PC-9 (cell line): ENCODE results near the gene COL15A1. TPM values are rescaled to one million over a fixed set of nuclear protein-coding genes. Genes with fewer than 3 reads are reported as not detected.

Experiments used
- BruUV-seq: library from RNA; stranded (reverse); fragments of 400-500 nt; replicated peaks from 2 replicates; lab custom pipeline; 2021; lab: Mats Ljungman, UMichigan
- CTCF ChIA-PET: fragments of 300-600 bp; sonication (Branson Sonifier 250); formaldehyde crosslinking; loops from one replicate; lab custom pipeline; 2022; ENCODE audit warnings: antibody characterized with exemption; lab: Charles Lee
- POLR2A ChIA-PET: fragments of 300-600 bp; sonication (Branson Sonifier 250); formaldehyde crosslinking; loops from one replicate; lab custom pipeline; 2022; ENCODE audit warnings: antibody characterized with exemption; ENCODE audit not compliant: unreplicated experiment; lab: Charles Lee
- DNase-seq, 2 experiments: peaks; one replicate each; pipeline versions ENCODE4 v3.0.0 to v3.0.0-alpha.2; 2015 to 2022; ENCODE audit warnings: mixed read lengths in 1 of 2
- H2AFZ ChIP-seq: fragments of 200-600 bp; sonication (generic); 2 replicates; pipeline ENCODE4 v1.8.1; 2017; ENCODE audit warnings: antibody characterized with exemption
- H3F3A ChIP-seq: fragments of 200-600 bp; sonication (generic); 2 replicates; pipeline ENCODE4 v1.8.1; 2017; ENCODE audit warnings: antibody characterized with exemption, mild to moderate bottlenecking, low read depth; ENCODE audit not compliant: insufficient read depth
- H3K27ac ChIP-seq: fragments of 200-600 bp; sonication (generic); 2 replicates; pipeline ENCODE4 v1.6.1; 2016; ENCODE audit warnings: mixed run types
- H3K27me3 ChIP-seq: fragments of 200-600 bp; sonication (generic); 2 replicates; pipeline ENCODE4 v1.6.1; 2016; ENCODE audit warnings: low read depth, mixed run types; ENCODE audit not compliant: insufficient read depth
- H3K36me3 ChIP-seq: fragments of 200-600 bp; sonication (generic); 2 replicates; pipeline ENCODE4 v1.6.1; 2016; ENCODE audit warnings: low read depth, mixed run types
- H3K4me1 ChIP-seq: fragments of 200-600 bp; sonication (generic); replicated peaks from 2 replicates; pipeline ENCODE4 v1.6.1; 2016; ENCODE audit warnings: mixed run types; ENCODE audit not compliant: insufficient read depth
- H3K4me2 ChIP-seq: fragments of 200-600 bp; sonication (generic); 2 replicates; pipeline ENCODE4 v1.6.1; 2017; ENCODE audit warnings: mixed run types
- H3K4me3 ChIP-seq: fragments of 200-600 bp; sonication (generic); 2 replicates; pipeline ENCODE4 v1.6.1; 2016; ENCODE audit warnings: mixed run types
- H3K79me2 ChIP-seq: fragments of 200-600 bp; sonication (generic); 2 replicates; pipeline ENCODE4 v1.6.1; 2017; ENCODE audit warnings: low read depth, mixed run types
- H3K9me2 ChIP-seq: fragments of 200-600 bp; sonication (generic); 2 replicates; pipeline ENCODE4 v1.8.1; 2017; ENCODE audit warnings: mild to moderate bottlenecking; ENCODE audit not compliant: insufficient read depth
- H3K9me3 ChIP-seq: fragments of 200-600 bp; sonication (generic); 2 replicates; pipeline ENCODE4 v1.8.1; 2016; ENCODE audit warnings: low read depth; ENCODE audit not compliant: insufficient read depth
- H4K20me1 ChIP-seq: fragments of 200-600 bp; sonication (generic); 2 replicates; pipeline ENCODE4 v1.8.1; 2017; ENCODE audit not compliant: insufficient read depth
- CTCF ChIP-seq: fragments of 200-600 bp; sonication (generic); conservative IDR thresholded peaks from 2 replicates; pipeline ENCODE4 v1.6.1; 2017; ENCODE audit warnings: mixed run types, antibody characterized with exemption, mild to moderate bottlenecking, moderate library complexity
- EZH2 ChIP-seq: fragments of 200-600 bp; sonication (generic); IDR thresholded peaks from 2 replicates; pipeline ENCODE4 v1.8.0; 2017; ENCODE audit warnings: antibody characterized with exemption, low read depth
- intact Hi-C: fragments of 100-400 bp; cut with micrococcal nuclease; formaldehyde crosslinking; loops from one replicate; pipeline ENCODE4 v1.10.0; 2022; ENCODE audit not compliant: unreplicated experiment
- total RNA-seq: library from RNA; stranded (reverse); gene quantifications from 2 replicates; pipeline ENCODE4 v1.2.3, GENCODE V29; 2021

COL15A1 gene
- total RNA-seq, 1 experiment from 2014 or later, result not detected

- TF ChIP-seq EZH2 (no peak), CTCF (no peak)
- H3K4me3 ChIP-seq, result no peak overlapping the region
- no peaks in the 10 kb centered on the region for H3K79me2 ChIP-seq
- no peaks in the 10 kb centered on the region for H3K36me3 ChIP-seq
- H2AFZ ChIP-seq, result no peak overlapping the region
- ChIA-PET CTCF (no interaction called here), POLR2A (no interaction called here)
- H3K4me2 ChIP-seq, result no peak overlapping the region
- H3K27ac ChIP-seq, result no peak overlapping the region
- no peaks in the 10 kb centered on the region for H4K20me1 ChIP-seq
- DNase-seq, result no peak
- intact Hi-C loops, result no loop called here
- H3F3A ChIP-seq, result no peaks in the 10 kb centered on the region
- no peaks in the 10 kb centered on the region for H3K9me3 ChIP-seq
- H3K4me1 ChIP-seq, result 0 out of 2 replicates have a peak, but pooled peaks cover 3% of the 10 kb centered on the region
- BruUV-seq, result no TSS peak
- no peaks in the 10 kb centered on the region for H3K9me2 ChIP-seq
- no peaks in the 10 kb centered on the region; the same call in 1 of the 2 replicates for H3K27me3 ChIP-seq
Measured at GRCh38 chr9:98971168-98971914, 27.6 kb downstream of the COL15A1 start.

GRCh38 chr9:98971915-98972223, 28.2 kb downstream of the COL15A1 start:
- H2AFZ ChIP-seq, result no peak overlapping the region
- H3K79me2 ChIP-seq, result no peaks in the 10 kb centered on the region
- POLR2A ChIA-PET, result no interaction called here
- intact Hi-C loops, result no loop called here
- BruUV-seq, result no TSS peak
- H3F3A ChIP-seq, result no peaks in the 10 kb centered on the region
- no peak for TF ChIP-seq EZH2
- no peak for TF ChIP-seq CTCF
- no peak overlapping the region for H3K27ac ChIP-seq
- no peaks in the 10 kb centered on the region for H3K36me3 ChIP-seq
- no peaks in the 10 kb centered on the region for H3K9me2 ChIP-seq
- no peaks in the 10 kb centered on the region for H4K20me1 ChIP-seq
- H3K27me3 ChIP-seq, result no peaks in the 10 kb centered on the region; the same call in 1 of the 2 replicates
- 0 out of 2 replicates have a peak, but pooled peaks cover 3% of the 10 kb centered on the region for H3K4me1 ChIP-seq
- DNase-seq, result no peak
- H3K4me2 ChIP-seq, result no peak overlapping the region
- CTCF ChIA-PET, result no interaction called here
- no peak overlapping the region for H3K4me3 ChIP-seq
- no peaks in the 10 kb centered on the region for H3K9me3 ChIP-seq

- DNase-seq, result no peak
- POLR2A ChIA-PET, result interaction anchor here (0.5 kb wide), 1 partner anchor 754 kb away, joined by 5 read pairs; no protein-coding TSS in a partner anchor
- Histone ChIP-seq H3K4me1 (0 out of 2 replicates have a peak, but pooled peaks cover 3% of the 10 kb centered on the region), H3F3A (no peaks in the 10 kb centered on the region), H3K9me2 (no peaks in the 10 kb centered on the region), H3K36me3 (no peaks in the 10 kb centered on the region), H3K4me3 (no peak overlapping the region), H4K20me1 (no peaks in the 10 kb centered on the region), H3K27me3 (no peaks in the 10 kb centered on the region; the same call in 1 of the 2 replicates), H3K9me3 (no peaks in the 10 kb centered on the region), H3K4me2 (no peak overlapping the region), H3K79me2 (no peaks in the 10 kb centered on the region), H3K27ac (no peak overlapping the region), H2AFZ (no peak overlapping the region)
- BruUV-seq, result no TSS peak
- CTCF ChIA-PET, result interaction anchor here (0.8 kb wide), 1 partner anchor 169 kb away, joined by 3 read pairs; no protein-coding TSS in a partner anchor
- intact Hi-C loops, result no loop called here
- TF ChIP-seq EZH2, result no peak
- no peak for TF ChIP-seq CTCF
Measured at GRCh38 chr9:98972716-98973115, 29.0 kb downstream of the COL15A1 start.
